GM12878 (cell line): ENCODE data around the gene PITPNM1. TPM values are rescaled to one million over a fixed set of nuclear protein-coding genes. Genes with fewer than 3 reads are reported as not detected.

Experiments used
- ATAC-seq: fragments of 200-7000 bp; cut with Tn5 transposase; 3 replicates; pipeline ENCODE4 v1.9.1; 2020; ENCODE audit warnings: mild to moderate bottlenecking, moderate library complexity
- BruUV-seq: library from RNA; stranded (reverse); fragments of 400-500 nt; replicated peaks from 2 replicates; lab custom pipeline; 2021; lab: Mats Ljungman, UMichigan
- CTCF ChIA-PET: fragments of 300-600 bp; sonication (Branson Sonifier 250); formaldehyde crosslinking; extraction: SDS; loops from one replicate; lab custom pipeline; 2021; ENCODE audit warnings: inconsistent platforms; lab: Yijun Ruan, JAX
- POLR2A ChIA-PET: fragments of 350-600 bp; formaldehyde crosslinking; extraction: SDS; loops from one replicate; lab custom pipeline; 2021; ENCODE audit warnings: inconsistent platforms; lab: Charles Lee
- RAD21 ChIA-PET: fragments of 300-600 bp; sonication (Branson Sonifier 250); formaldehyde crosslinking; loops from one replicate; lab custom pipeline; 2023; ENCODE audit warnings: antibody characterized with exemption; ENCODE audit not compliant: unreplicated experiment; lab: Charles Lee
- SMC1A ChIA-PET: fragments of 300-600 bp; sonication (Branson Sonifier 250); formaldehyde crosslinking; loops from one replicate; lab custom pipeline; 2023; ENCODE audit not compliant: unreplicated experiment, uncharacterized antibody; lab: Charles Lee
- DNase-seq: peaks from one replicate; pipeline ENCODE4 v3.0.0-alpha.2; 2011; ENCODE audit warnings: low read depth, low spot score
- FAIRE-seq: peaks from 3 replicates; lab custom pipeline; 2011; peaks lifted over from hg19 to GRCh38; lab: Jason Lieb, UNC
- H2AFZ ChIP-seq: 2 replicates; pipeline ENCODE4 v1.6.0; 2011; ENCODE audit warnings: low read depth, low read length, control low read depth; ENCODE audit not compliant: control insufficient read depth
- H3K27ac ChIP-seq: 2 replicates; pipeline ENCODE4 v1.5.1; 2011; ENCODE audit warnings: control low read depth; ENCODE audit not compliant: control insufficient read depth, insufficient read depth
- H3K27me3 ChIP-seq, 2 experiments: replicated peaks in 1 of 2; 2 replicates each; pipeline versions ENCODE4 v1.6.0 to v1.6.1; 2011; ENCODE audit warnings: low read length in 1 of 2; ENCODE audit not compliant: control insufficient read depth in 2 of 2, insufficient read depth in 2 of 2
- H3K36me3 ChIP-seq, 2 experiments: 2 replicates each; pipeline ENCODE4 v1.5.1; 2011; ENCODE audit warnings: low read length in 1 of 2; ENCODE audit not compliant: control insufficient read depth in 2 of 2, insufficient read depth in 2 of 2
- H3K4me1 ChIP-seq: 2 replicates; pipeline ENCODE4 v1.6.1; 2011; ENCODE audit warnings: mild to moderate bottlenecking, low read length, moderate library complexity, mixed read lengths; ENCODE audit not compliant: control insufficient read depth, insufficient read depth
- H3K4me2 ChIP-seq: 2 replicates; pipeline ENCODE4 v1.6.0; 2011; ENCODE audit warnings: control low read depth; ENCODE audit not compliant: control insufficient read depth, insufficient read depth
- H3K4me3 ChIP-seq: fragments of 200-600 bp; sonication (generic); 2 replicates; pipeline ENCODE4 v1.5.1; 2016
- H3K79me2 ChIP-seq: 2 replicates; pipeline ENCODE4 v1.6.0; 2011; ENCODE audit warnings: low read length; ENCODE audit not compliant: control insufficient read depth, insufficient read depth
- H3K9ac ChIP-seq: 2 replicates; pipeline ENCODE4 v1.8.0; 2011; ENCODE audit warnings: low read length, control low read depth, mixed read lengths; ENCODE audit not compliant: control insufficient read depth, insufficient read depth
- H3K9me3 ChIP-seq: replicated peaks from 3 replicates; pipeline ENCODE4 v1.5.1; 2011; ENCODE audit warnings: mild to moderate bottlenecking, low read length; ENCODE audit not compliant: control insufficient read depth, insufficient read depth
- H4K20me1 ChIP-seq: 2 replicates; pipeline ENCODE4 v1.6.0; 2011; ENCODE audit not compliant: control insufficient read depth, insufficient read depth
- CBFB ChIP-seq: IDR thresholded peaks from 2 replicates; pipeline ENCODE4 v1.6.1; 2016; ENCODE audit warnings: antibody characterized with exemption, low read depth
- EED ChIP-seq: sonication (generic); IDR thresholded peaks from 2 replicates; pipeline ENCODE4 v1.6.1; 2016; ENCODE audit warnings: antibody characterized with exemption, low read depth
- EZH2 ChIP-seq: IDR thresholded peaks from 2 replicates; pipeline ENCODE4 v1.6.1; 2012; ENCODE audit warnings: low read depth, mild to moderate bottlenecking, control low read depth, inconsistent platforms, low read length, borderline replicate concordance; ENCODE audit not compliant: control insufficient read depth
- HSF1 ChIP-seq: fragments of 150-350 bp; IDR thresholded peaks from 2 replicates; pipeline ENCODE4 v1.6.1; 2014; ENCODE audit warnings: mild to moderate bottlenecking, low read depth, low read length
- IKZF2 ChIP-seq, 2 experiments: fragments of 450-650 bp; IDR thresholded peaks; 2 replicates each; pipeline ENCODE4 v1.6.1; 2017; ENCODE audit warnings: mild to moderate bottlenecking in 2 of 2, moderate library complexity in 2 of 2
- JUND ChIP-seq: IDR thresholded peaks from 2 replicates; pipeline ENCODE4 v1.6.1; 2012; ENCODE audit warnings: low read depth, mild to moderate bottlenecking, low read length, improper control_type of control experiment, moderate library complexity
- MTA2 ChIP-seq: fragments of 450-650 bp; IDR thresholded peaks from 2 replicates; pipeline ENCODE4 v1.6.1; 2016; ENCODE audit warnings: low read depth, mild to moderate bottlenecking, moderate library complexity
- NBN ChIP-seq: fragments of 450-650 bp; IDR thresholded peaks from 2 replicates; pipeline ENCODE4 v1.6.1; 2016
- PAX5 ChIP-seq: IDR thresholded peaks from 2 replicates; pipeline ENCODE4 v1.6.1; 2011; ENCODE audit warnings: low read depth, low read length, borderline replicate concordance
- PAX8 ChIP-seq: fragments of 450-650 bp; IDR thresholded peaks from 2 replicates; pipeline ENCODE4 v1.6.1; 2017; ENCODE audit warnings: mild to moderate bottlenecking, moderate library complexity
- SMARCA5 ChIP-seq: fragments of 450-650 bp; IDR thresholded peaks from 2 replicates; pipeline ENCODE4 v1.6.1; 2017; ENCODE audit warnings: mild to moderate bottlenecking
- SREBF2 ChIP-seq: IDR thresholded peaks from 2 replicates; pipeline ENCODE4 v1.6.1; 2012; ENCODE audit warnings: mild to moderate bottlenecking, low read length
- YBX1 ChIP-seq: fragments of 450-650 bp; IDR thresholded peaks from 2 replicates; pipeline ENCODE4 v1.6.1; 2016; ENCODE audit warnings: antibody characterized with exemption
- ZBTB11 ChIP-seq: fragments of 450-650 bp; formaldehyde crosslinking; IDR thresholded peaks from 2 replicates; pipeline ENCODE4 v1.5.0; 2022; ENCODE audit warnings: mild to moderate bottlenecking, missing genetic modification characterization
- ZNF622 ChIP-seq: fragments of 450-650 bp; IDR thresholded peaks from 2 replicates; pipeline ENCODE4 v1.6.1; 2017; ENCODE audit warnings: mild to moderate bottlenecking, inconsistent platforms
- ZNF687 ChIP-seq: fragments of 450-650 bp; IDR thresholded peaks from 2 replicates; pipeline ENCODE4 v1.6.1; 2017; ENCODE audit warnings: mild to moderate bottlenecking, moderate library complexity
- WGBS: methylation state at CpG from one replicate; pipeline ENCODE4 v1.1.6; 2016; ENCODE audit warnings: low lambda C conversion rate; ENCODE audit not compliant: insufficient replicate concordance, insufficient coverage; ENCODE audit errors: missing lambda C conversion rate; 5-methylcytosine and 5-hydroxymethylcytosine counted together
- in situ Hi-C: fragments of 300-500 bp; cut with MboI; formaldehyde crosslinking; loops from 9 replicates; pipeline ENCODE4 v1.14.3; 2018; ENCODE audit warnings: mixed read lengths
- intact Hi-C: fragments of 100-400 bp; cut with micrococcal nuclease; formaldehyde crosslinking; loops from one replicate; pipeline ENCODE4 v1.14.2; 2022; ENCODE audit not compliant: unreplicated experiment
- polyA plus RNA-seq, 11 experiments: library from polyadenylated mRNA; depleted of rRNA in 4 of 11; unstranded in 6 of 11; stranded (reverse) in 5 of 11; fragments of >200 nt; fragmentation: Nextera tagmentation in 4 of 11; fragmentation: Illumina TruSeq in 1 of 11; extraction: Ambion mirVana in 4 of 11; extraction: Trizol in 1 of 11; gene quantifications; 1 replicate in 1 of 11; 2 replicates in 10 of 11; pipeline versions ENCODE4 v1.2.1 to v1.2.3, GENCODE V29; 2011 to 2016; ENCODE audit warnings: inconsistent platforms in 2 of 11, missing spikeins in 2 of 11, low read depth in 1 of 11
- total RNA-seq, 4 experiments: library from RNA; depleted of rRNA in 3 of 4; stranded (reverse); fragments of >200 nt in 3 of 4; fragmentation: Illumina TruSeq in 1 of 4; extraction: Trizol in 1 of 4; gene quantifications; 2 replicates each; pipeline versions ENCODE4 v1.2.1 to v1.2.3, GENCODE V29; 2013 to 2021

PITPNM1 gene
- total and polyA plus RNA-seq, 10 of the 15 experiments (the other 5 are each of a cell fraction or from before 2014, with no cell fraction given), result 0.11 to 56.8 (median 16.5) TPM

GRCh38 chr11:67497656-67498291 is 7.4 kb downstream of the PITPNM1 start:
- no peak overlapping the region for H2AFZ ChIP-seq
- peaks cover 0 to 10% of the 10 kb centered on the region in 2 experiments; a peak in 3 of 4 replicates for H3K36me3 ChIP-seq
- TF ChIP-seq PAX5 (no peak), EZH2 (no peak), MTA2 (no peak), IKZF2 (IDR thresholded peaks at IDR 0.05) (no peak), CBFB (no peak), HSF1 (no peak), ZNF687 (no peak), ZBTB11 (no peak), PAX8 (no peak), NBN (no peak), SMARCA5 (no peak), JUND (no peak), ZNF622 (no peak), SREBF2 (no peak), YBX1 (no peak), EED (no peak)

More at GRCh38 chr11:67497656-67498291, 7.4 kb downstream of the PITPNM1 start:
- Histone ChIP-seq H3K4me2 (no peak overlapping the region), H3K9ac (no peak overlapping the region), H3K27me3 (no peaks in the 10 kb centered on the region), H3K9me3 (no peaks in the 10 kb centered on the region), H4K20me1 (no peaks in the 10 kb centered on the region; the same call in 1 of the 2 replicates), H3K79me2 (no peaks in the 10 kb centered on the region), H3K27ac (no peak overlapping the region), H3K4me3 (no peak overlapping the region), H3K4me1 (no peaks in the 10 kb centered on the region; the same call in 1 of the 2 replicates)
- ChIA-PET POLR2A (no interaction called here), SMC1A (no interaction called here), RAD21 (no interaction called here), CTCF (no interaction called here)
- DNase-seq, result no peak
- WGBS, result 90% methylated on average over 21 of the region's 21 CpGs
- intact Hi-C loops, result no loop called here
- ATAC-seq, result no peak
- in situ Hi-C loops, result no loop called here
- BruUV-seq, result no TSS peak
- FAIRE-seq, result no peak
